Activated gamma-delta T cell treated with Interleukin-2 at 50 U/mL for 16 hours (primary cell): ENCODE data around the gene ZNF771.
"Not testable (repeated sequence)": the region's sequence is repeated elsewhere in the genome, so short reads cannot be mapped to it uniquely, and the experiment has no call there.

ENCODE experiments used
- DNase-seq: peaks from one replicate; pipeline ENCODE4 v3.0.0-alpha.2; 2020

Gene ZNF771

DNA sequence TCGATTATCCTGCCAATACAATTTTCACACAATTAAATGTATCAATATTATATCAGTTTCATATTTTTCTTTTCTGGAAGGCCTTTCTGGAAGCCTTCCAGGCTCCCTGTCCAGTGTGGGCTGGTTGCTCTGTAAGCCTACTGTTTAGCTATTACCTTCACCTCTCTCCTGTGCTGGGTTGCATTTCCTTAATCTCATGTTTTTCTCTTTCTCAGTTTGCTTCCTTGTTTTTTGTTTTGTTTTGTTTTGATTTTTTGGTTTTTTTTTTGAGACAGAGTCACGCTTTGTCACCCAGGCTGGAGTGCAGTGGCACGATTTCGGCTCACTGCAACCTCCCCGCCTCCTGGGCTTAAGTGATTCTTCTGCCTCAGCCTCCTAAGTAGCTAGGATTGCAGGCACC, 31.4 kb downstream of the ZNF771 start:
- DNase-seq, result no peak

DNA sequence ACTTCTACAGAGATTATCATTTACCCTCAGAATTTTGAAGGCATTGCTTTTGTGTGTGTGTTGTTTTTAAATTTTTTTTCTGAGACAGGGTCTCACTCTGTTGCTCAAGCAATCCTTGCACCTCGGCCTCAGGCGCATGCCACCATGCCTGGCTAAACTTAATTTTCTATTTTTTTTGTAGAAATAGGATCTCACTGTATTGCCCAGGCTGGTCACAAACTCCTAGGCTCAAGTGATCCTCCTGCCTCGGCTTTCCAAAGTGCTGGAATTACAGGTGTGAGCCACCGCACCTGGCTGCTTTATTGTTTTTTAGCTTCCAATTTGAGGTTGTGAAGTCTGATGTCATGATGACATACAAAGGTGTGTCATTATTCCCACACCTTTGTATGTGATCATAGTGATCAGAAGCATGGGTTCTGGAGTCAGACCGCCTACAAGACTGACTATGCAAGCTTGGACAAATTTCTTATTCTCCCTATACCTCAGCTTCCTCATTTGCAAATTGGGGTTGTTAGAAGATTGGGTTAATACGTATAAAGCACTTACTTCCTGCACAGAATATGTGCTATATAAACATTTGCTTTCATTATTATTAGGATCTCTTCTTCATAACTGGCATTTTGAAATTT, 32.4 kb downstream of the ZNF771 start:
- DNase-seq, result no peak

DNA sequence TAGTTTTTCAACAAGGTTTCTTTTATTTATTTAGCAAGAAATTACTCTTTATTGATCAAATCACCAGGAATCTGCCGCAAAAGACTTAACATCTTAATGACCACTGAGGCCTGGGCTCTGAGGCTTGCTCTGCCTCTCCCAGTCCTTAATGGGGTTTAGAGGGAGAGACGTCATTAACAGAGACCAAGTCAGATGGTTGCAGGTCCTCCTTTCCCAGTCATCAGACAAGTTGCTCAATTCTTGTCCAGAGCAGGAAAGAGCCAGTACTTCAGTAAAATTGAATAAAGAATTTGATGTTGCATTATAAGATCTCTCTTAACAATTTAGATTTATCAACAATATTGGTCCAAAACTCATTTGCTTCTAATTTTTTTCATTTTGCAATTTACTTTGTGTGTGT, 36.2 kb downstream of the ZNF771 start:
- DNase-seq, result no peak

DNA sequence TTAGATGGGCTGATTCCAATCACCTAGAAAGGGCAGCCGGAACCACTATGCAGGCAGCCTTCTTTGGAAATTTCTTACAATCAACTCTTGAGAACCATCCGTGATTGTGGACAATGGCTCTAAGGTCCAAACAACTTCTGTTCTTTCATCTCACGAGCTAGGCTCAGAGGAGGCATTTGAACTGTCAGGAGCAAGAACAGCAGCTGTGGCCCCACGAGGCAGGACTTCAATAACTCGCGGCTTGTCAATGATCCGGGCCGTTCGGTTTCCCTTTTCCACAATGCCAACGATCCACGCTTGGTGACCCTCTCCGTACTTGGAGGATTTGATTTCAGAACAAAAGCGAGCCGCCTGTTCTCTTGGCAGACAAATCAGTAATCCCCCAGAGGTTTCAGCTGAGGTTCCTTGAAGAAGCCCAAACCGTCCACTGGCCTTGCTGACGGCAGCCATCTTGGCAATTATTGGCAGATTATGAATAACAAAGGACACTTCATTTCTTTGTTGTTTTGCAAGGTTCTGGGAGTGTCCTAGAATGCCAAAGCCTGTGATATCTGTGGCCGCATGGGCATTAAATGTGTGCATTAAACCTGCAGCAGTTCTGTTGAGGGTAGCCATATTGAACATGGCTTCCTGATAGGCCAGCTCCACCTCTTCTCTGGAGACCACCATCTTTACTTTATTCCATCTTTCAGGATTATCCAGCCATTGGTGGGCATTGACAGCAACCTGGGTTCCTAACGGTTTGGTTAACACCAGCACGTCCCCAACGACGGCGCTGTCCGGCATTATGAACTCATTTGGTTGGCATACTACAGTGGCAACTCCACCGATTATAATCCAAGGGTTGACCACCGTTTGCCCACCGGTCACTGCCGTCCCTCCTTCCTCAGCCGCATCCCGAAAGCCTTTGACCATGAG, 37.1 kb downstream of the ZNF771 start:
- no peak for DNase-seq

DNA sequence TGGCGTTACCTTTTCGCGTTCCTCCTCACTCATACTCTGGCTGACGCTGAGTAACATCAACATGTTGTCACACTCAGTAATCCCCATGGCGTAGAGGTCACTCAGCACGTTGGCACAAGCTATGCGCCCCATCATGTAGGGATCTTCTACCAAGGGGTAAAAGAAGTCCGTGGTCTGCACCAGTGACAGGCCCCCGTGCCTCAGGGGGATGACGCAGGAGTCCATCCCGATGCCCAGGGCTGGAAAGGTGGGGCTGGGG, 37.7 kb downstream of the ZNF771 start:
- DNase-seq, result no peak

DNA sequence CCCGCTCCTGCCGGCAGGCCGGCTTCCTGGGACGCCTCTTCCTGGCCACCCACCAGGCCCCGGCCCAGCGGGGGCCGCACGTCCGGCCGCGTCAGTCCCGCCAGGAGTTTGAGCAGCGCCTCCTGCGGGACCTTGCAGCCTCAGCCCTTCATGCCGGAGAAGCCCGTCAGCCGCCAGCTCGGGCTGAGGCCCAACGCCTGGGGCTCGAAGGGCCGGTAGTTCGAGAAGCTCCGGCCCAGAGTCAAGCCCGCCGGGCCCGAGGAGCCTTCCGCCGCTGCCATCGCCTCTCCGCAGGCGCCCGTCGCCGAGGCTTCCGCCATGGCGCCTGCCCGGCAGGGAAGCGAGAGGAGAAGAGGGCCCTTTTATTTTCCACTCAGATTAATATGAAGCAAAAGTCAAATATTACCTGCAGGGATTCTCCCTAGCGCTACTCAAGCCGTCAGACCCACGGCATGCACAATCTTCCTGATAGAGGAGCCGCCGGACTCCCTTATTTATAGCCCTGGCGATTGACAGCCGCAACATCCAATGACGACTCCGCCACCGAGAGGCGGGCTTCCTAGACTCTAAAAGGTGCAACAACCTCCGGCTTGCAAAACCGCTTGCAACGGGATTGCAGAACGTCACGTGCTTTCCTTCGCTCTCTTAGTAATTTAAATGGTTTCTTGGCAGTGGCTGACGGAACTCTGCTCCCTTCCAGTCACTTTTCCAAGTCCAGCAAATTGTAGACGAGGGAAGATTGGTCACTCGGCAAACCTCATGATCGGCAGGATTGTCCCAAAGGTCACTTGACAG, 38.2 kb downstream of the ZNF771 start, which contains the start of gene SEPHS2:
Gene SEPHS2, minus strand, starts transcription at position 467 of the 795 bp plus-strand sequence. Its CDS starts 147 bp downstream, at position 320.
- peak; percentile 95 for DNase-seq

DNA sequence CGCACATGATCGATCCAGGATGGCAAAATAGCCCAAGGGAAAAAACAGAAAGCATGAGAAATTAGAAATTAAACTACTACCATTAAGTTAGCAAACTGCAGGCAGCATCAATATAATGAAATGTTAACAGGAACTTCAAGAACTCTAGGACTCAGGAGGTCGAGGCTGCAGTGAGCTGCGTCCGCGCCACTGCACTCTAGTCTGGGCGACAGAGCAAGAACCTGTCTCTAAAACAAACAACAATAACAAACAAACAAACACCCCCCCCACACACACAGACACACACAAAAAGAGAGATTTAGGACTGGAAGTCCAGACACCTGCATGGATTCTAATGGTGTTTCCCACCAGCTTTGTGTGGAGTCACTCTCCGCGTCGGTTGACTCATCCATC, 38.8 kb downstream of the ZNF771 start:
- DNase-seq, result no peak

DNA sequence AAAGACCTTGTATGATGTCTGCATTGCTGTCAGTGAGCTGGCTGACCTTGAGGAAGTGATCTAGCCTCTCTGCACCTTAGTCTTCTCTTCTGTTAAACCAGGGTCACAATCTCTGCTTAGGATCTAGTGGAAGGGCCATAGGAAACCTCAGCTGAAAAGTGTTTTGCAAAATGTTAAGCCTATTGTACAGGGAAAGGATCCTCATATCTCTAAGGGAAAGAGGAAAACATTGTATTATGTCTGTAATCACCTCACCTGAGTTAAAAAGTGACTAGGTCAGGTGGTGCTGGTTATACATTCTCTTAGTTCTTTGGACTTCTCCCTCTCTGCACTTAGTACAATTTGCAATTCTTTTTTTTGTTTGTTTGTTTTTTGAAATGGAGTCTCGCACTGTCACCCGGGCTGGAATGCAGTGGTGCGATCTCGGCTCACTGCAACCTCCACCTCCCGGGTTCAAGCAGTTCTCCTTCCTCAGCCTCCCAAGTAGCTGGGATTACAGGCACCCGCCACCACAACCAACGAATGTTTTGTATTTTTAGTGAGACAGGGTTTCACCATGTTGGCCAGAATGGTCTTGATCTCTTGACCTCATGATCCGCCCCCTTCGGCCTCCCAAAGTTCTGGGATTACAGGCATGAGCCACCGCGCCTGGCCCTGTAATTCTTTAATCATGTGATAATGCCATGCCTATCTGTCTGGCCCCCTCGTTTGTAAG, 40.3 kb downstream of the ZNF771 start:
- DNase-seq, result no peak

DNA sequence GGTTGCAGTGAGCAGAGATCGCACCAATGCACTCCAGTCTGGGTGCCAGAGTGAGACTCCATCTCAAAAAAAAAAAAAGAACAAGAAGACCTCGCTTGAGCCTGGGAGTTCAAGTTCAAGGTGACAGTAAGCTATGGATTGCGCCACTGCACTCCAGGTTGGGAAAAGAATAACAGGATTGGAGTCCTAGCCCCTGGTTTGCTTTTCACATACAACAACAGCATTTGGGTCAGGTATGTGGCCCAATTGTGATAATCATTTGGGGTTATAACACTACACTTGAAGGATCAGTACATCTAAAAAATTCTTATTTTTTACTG, 41.7 kb downstream of the ZNF771 start:
- DNase-seq, result no peak

DNA sequence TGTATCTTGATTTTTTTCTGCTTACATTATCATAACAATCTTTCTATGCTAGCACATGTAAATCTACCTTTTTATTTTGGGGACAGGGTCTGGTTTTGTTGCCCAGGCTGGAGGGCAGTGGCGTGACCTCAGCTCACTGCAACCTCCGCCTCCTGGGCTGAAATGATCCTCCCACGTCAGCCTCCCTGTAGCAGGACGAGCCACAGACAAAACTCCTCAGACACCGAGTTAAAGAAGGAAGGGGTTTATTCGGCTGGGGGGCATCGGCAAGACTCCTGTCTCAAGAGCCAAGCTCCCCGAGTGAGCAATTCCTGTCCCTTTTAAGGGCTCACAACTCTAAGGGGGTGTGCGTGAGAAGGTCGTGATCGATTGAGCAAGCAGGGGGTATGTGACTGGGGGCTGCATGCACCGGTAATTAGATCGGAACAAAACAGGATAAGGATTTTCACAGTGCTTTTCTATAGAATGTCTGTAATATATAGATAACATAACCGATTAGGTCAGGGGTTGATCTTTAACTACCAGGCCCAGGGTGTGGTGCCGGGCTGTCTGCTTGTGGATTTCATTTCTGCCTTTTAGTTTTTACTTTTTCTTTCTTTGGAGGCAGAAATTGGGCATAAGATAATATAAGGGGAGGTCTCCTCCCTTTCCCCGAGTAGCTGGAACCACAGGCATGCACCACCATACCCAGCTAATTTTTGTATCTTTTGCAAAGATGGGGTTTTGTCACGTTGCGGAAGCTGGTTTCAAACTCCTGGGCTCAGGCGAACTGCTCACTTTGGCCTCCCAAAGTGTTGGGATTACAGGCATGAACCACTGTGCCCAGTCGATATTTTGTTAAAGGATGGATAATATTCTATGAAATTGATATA, 45.5 kb downstream of the ZNF771 start:
- not testable (repeated sequence) for DNase-seq

DNA sequence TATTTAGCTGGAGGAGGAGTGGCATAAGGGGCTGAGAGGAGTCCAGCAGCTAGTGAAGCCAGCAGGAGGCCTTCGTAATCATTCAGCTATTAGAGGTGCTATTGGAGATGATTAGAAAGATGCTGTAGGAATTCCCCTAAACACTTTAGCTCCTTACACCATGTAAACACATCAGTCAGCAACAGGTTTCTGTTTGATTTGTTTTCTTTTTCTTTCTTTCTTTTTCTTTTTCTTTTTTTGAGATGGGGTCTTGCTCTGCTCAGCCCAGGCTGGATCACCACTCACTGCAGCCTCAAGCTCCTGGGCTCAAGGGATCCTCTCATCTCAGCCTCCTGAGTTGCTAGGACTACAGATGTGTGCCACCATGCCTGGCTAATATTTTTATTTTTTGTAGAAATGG, 48.9 kb downstream of the ZNF771 start:
- no peak for DNase-seq

DNA sequence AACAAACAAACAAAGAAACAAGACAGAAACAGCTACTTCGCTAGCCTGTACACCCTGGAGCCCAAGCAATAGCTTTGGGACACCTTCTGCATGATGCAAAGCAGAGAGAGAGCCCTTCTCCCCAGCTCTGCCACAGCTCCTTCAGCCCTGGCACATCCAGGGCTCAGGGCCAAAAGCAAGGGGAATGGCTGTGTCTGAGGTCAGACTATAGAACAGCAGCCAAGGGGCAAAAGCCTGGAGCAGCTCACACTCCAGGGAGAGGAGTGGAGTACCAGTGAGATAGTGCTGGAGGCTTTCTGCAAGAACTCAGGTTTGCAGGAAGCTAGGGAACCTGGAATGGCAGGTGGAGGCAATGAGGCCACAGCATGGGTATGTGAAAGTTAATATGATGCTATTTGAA, 49.9 kb downstream of the ZNF771 start:
- DNase-seq, result no peak

DNA sequence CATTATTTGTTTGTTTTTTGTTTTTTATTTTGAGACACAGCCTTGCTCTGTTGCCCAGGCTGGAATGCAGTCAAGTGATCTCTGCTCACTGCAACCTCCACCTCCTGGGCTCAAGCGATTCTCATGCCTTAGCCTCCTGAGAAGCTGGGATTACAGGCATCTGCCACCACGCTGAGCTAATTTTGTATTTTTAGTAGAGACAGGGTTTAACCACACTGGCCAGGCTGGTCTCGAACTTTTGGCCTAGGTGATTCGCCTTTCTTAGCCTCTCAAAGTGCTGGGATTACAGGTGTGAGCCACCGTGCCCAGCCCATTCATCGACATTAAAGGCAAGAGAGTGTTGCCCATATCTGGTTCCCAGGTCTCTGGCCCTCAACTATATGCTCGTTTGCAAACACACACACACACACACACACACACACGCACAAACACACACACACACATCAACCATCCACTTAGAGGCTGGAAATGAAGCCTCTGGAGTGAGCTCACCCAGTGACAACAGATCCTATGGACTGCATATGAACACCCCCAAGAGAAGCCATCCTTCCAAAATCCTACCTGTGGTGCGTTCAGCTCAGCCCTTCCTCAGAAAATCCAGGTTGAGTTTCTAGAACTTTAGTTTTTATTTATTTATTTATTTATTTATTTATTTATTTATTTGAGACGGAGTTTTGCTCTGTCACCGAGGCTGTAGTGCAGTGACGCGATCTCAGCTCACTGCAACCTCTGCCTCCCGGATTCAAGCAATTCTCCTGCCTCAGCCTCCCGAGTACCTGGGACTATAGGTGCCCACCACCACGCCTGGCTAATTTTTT, 50.5 kb downstream of the ZNF771 start:
- no peak for DNase-seq

DNA sequence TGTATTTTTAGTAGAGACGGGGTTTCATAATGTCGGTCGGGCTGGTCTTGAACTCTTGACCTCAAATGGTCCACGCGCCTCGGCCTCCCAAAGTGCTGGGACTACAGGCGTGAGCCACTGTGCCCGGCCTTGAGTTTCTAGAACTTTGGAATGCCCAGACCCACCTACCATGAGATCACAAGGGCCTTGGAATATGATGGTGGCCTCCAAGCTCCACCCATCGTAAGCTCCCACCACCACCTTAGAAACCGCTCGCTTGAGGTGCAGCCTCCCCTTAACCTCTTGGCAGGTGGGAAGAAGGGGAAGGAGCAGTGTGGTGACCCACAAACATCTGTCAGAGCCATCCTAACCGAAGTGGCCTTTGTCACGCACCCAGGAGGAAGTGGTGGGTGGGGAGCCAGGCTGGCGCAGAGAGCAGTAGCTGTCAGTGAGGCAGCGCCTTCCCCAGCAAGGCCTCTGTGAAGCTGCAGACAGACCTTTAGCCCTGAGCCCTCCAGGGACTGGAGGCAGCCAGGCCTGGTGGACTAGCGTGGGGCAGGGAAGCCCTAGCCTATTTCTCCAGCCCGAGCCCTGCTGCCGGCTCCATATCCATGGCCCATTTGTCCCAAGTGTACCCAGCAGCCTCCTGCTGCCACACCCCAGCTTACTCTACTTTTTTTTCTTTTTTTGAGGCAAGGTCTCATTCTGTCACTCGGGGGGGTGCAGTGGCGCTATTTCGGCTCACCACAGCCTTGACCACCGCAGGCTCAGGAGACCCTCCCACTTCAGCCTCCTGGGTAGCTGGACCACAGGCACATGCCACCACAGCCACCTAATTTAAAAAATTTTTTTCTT, 51.4 kb downstream of the ZNF771 start:
- peak; percentile 87 for DNase-seq

DNA sequence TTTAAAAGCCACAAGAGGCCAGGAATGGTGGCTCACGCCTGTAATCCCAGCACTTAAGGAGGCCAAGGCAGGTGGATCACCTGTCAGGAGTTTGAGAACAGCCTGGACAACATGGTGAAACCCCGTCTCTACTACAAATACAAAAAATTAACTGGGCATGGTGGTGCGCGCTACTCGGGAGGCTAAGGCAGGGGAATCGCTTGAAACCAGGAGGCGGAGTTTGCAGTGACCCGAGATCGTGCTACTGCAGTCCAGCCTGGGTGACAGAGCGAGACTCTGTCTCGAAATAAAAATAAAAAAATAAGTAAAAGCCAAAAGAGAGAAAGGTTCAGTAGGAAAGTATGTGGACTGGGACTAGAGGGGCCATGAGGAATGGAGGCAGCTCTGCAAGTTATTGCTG, 52.0 kb downstream of the ZNF771 start:
- no peak for DNase-seq

DNA sequence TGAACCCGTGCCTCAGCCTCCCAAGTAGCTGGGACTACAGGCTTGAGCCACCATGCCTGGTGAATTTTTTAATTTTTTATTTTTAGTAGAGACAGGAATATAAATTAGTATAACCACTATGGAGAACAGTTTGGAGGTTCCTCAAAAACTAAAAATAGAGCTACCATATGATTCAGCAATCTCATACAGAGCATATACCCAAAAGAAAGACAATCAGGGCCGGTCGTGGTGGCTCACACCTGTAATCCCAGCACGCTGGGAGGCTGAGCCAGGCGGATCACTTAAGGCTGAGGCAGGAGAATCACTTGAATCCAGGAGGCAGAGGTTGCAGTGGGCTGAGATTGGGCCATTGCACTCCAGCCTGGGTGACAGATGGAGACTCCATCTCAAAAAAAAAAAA, 54.0 kb downstream of the ZNF771 start:
- DNase-seq, result not testable (repeated sequence)

DNA sequence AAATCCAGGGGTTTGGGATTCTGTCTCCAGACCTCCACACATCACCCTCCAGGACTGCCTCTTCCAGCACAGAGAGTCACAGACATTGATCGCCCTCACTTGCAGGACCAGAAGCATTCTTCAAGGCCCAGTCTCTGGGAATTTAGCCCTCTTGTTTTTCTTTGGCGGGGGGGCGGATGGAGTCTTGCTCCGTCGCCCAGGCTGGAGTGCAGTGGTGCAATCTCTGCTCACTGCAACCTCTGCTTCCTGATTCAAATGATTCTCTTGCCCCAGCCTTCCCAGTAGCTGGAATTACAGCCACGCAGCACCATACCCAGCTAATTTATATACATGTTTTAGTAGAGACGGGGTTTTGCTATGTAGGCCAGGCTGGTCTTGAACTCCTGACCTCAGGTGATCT, 56.7 kb downstream of the ZNF771 start:
- no peak for DNase-seq
